BJ (cell line): Measurements from ENCODE around the gene ARID1A. TPM values are rescaled to one million over a fixed set of nuclear protein-coding genes. Genes with fewer than 3 reads are reported as not detected.
A peak's percentile ranks its signal among the peaks of the same experiment; 100 is the strongest.
"Not testable (repeated sequence)": the region's sequence is repeated elsewhere in the genome, so short reads cannot be mapped to it uniquely, and the experiment has no call there.

ENCODE experiments used
- CTCF ChIA-PET: fragments of 350-600 bp; formaldehyde crosslinking; extraction: SDS; loops from one replicate; lab custom pipeline; 2021; ENCODE audit warnings: antibody characterized with exemption, inconsistent platforms; lab: Yijun Ruan, JAX
- POLR2A ChIA-PET: fragments of 300-600 bp; sonication (Branson Sonifier 250); formaldehyde crosslinking; extraction: SDS; loops from one replicate; lab custom pipeline; 2021; ENCODE audit warnings: antibody characterized with exemption; lab: Charles Lee
- DNase-seq: peaks from one replicate; pipeline ENCODE4 v3.0.0-alpha.2; 2011; ENCODE audit warnings: low read depth
- H3K27me3 ChIP-seq: 2 replicates; pipeline ENCODE4 v1.6.0; 2011; ENCODE audit warnings: low read length; ENCODE audit not compliant: control insufficient read depth, insufficient read depth
- H3K36me3 ChIP-seq: 2 replicates; pipeline ENCODE4 v1.5.1; 2011; ENCODE audit warnings: low read length; ENCODE audit not compliant: control insufficient read depth, insufficient read depth
- H3K4me3 ChIP-seq: 2 replicates; pipeline ENCODE4 v1.5.1; 2011; ENCODE audit warnings: low read depth, mild to moderate bottlenecking, control low read depth, low read length
- polyA minus RNA-seq: library from RNA; depleted of rRNA, polyadenylated mRNA; stranded (reverse); fragments of >200 nt; gene quantifications from 2 replicates; pipeline ENCODE4 v1.2.3, GENCODE V29; 2011; rRNA and poly(A)+ RNA removed
- polyA plus RNA-seq: library from polyadenylated mRNA; depleted of rRNA; stranded (reverse); fragments of >200 nt; gene quantifications from 2 replicates; pipeline ENCODE4 v1.2.3, GENCODE V29; 2011; rRNA removed
- TF ChIP-seq, protein P1 (sequence below): IDR thresholded peaks from 2 replicates; pipeline ENCODE4 v1.5.1; 2011; ENCODE audit warnings: low read depth, mild to moderate bottlenecking, control low read depth, inconsistent platforms, low read length, moderate library complexity; ENCODE audit not compliant: insufficient read depth

ARID1A gene
- polyA plus RNA-seq (9.3 and 16.0 TPM in 2 replicates), polyA minus RNA-seq (28.5 and 50.6 TPM in 2 replicates)

DNA sequence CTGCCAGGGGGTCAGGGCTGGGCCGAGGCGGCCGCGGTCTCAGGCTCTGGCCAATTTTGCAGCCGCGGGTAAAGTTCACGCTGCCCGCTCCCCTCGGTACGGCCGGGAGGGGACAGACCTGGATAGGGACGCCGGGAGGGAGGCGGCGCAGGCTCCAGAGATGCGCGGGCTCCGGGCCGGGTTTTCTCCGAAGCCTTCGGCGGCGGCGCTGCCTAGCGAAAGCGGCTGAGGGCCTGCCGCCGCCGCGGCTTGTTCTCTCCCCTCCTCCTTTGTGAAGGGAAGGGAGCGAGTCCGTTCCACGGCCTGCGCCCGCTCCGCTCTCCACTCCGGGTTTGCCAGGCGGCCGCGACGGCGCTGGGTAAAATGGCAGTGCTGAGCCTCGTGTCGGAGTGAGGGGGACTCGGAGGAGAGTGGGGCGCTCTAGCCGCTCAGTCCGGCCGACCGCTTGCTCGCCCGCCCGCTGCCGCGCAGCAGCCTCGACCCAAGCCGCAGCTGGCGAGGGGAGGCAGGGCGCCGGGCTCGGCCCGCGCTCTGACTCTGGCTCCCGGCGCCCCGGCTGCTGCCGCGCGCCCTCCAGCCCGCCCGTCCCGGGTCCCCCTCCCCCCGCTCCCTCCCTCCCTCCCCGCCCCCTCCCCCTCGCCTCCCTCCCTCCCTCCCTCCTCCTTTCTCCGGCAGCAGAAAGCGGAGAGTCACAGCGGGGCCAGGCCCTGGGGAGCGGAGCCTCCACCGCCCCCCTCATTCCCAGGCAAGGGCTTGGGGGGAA lies at the start of gene ARID1A:
ARID1A (plus strand) TSS at position 660 of the 763 bp plus-strand sequence. CDS start 389 bp downstream, outside the sequence.
- peak; percentile 74 for DNase-seq
- Histone ChIP-seq H3K27me3 (no peaks in the 10 kb centered on the region), H3K4me3 (peak within 1 kb of the TSS; percentile 67), H3K36me3 (no peaks in the 10 kb centered on the region)
- TF ChIP-seq, protein P1, sequence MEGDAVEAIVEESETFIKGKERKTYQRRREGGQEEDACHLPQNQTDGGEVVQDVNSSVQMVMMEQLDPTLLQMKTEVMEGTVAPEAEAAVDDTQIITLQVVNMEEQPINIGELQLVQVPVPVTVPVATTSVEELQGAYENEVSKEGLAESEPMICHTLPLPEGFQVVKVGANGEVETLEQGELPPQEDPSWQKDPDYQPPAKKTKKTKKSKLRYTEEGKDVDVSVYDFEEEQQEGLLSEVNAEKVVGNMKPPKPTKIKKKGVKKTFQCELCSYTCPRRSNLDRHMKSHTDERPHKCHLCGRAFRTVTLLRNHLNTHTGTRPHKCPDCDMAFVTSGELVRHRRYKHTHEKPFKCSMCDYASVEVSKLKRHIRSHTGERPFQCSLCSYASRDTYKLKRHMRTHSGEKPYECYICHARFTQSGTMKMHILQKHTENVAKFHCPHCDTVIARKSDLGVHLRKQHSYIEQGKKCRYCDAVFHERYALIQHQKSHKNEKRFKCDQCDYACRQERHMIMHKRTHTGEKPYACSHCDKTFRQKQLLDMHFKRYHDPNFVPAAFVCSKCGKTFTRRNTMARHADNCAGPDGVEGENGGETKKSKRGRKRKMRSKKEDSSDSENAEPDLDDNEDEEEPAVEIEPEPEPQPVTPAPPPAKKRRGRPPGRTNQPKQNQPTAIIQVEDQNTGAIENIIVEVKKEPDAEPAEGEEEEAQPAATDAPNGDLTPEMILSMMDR, result peak; percentile 17; the same call in 1 of the 2 replicates
- ChIA-PET CTCF (interaction anchor here (0.9 to 5.4 kb wide), 3 partner anchors 93 to 94 kb away, joined by 4 to 47 read pairs (median 4); no protein-coding TSS in a partner anchor), POLR2A (no interaction called here)

DNA sequence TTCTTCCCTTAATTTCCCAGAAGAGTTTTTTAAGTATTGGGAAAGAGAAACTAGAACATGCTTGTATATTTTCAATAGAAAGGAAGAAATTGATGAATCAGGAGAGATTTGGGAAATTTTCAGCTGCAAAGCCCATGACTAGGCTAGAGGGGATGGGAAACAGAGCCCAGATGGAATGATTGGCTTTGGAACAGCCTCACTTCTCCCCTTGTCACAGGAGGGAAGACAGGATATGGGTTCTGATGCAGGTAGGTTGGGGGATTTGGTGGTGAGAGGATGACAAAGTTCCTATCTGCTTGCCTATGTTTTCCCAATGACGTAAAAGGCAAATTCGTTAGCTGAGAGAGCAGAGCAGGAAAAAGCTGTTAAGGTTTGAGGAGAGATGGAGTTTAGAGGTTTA lies 31.0 kb upstream of the ARID1A start:
- H3K36me3 ChIP-seq, result no peaks in the 10 kb centered on the region
- no peak for DNase-seq
- no peaks in the 10 kb centered on the region for H3K27me3 ChIP-seq
- ChIA-PET POLR2A (no interaction called here), CTCF (interaction anchor here (1.5 kb wide), 1 partner anchor 18 kb away, joined by 3 read pairs; no protein-coding TSS in a partner anchor)
- TF ChIP-seq, protein P1, result no peak
- no peak overlapping the region for H3K4me3 ChIP-seq

DNA sequence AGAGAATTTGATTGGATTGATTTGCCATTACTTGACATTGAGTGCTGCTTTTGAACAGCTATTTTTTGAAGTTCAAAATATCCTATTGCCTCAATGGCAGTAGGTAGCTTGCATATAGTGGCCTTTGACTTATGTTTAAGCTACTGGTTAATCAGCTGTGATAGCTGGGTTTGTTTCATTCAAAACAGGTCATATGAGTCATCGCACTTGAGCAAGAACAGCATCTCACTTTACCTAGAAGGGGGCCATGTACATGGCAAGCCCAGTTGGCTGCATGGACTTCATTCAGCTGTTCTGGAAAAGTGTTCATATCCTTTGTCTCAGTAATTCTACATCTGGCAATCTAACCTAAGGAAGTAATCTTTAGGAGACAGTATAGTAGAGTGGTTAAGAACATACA lies 29.0 kb upstream of the ARID1A start:
- ChIA-PET CTCF (interaction anchor here (0.7 to 1.1 kb wide), 2 partner anchors 11 to 65 kb away, joined by 3 to 7 read pairs; no protein-coding TSS in a partner anchor), POLR2A (no interaction called here)
- no peaks in the 10 kb centered on the region for H3K27me3 ChIP-seq
- TF ChIP-seq, protein P1, result no peak
- no peak for DNase-seq
- H3K36me3 ChIP-seq, result no peaks in the 10 kb centered on the region
- H3K4me3 ChIP-seq, result no peak overlapping the region

DNA sequence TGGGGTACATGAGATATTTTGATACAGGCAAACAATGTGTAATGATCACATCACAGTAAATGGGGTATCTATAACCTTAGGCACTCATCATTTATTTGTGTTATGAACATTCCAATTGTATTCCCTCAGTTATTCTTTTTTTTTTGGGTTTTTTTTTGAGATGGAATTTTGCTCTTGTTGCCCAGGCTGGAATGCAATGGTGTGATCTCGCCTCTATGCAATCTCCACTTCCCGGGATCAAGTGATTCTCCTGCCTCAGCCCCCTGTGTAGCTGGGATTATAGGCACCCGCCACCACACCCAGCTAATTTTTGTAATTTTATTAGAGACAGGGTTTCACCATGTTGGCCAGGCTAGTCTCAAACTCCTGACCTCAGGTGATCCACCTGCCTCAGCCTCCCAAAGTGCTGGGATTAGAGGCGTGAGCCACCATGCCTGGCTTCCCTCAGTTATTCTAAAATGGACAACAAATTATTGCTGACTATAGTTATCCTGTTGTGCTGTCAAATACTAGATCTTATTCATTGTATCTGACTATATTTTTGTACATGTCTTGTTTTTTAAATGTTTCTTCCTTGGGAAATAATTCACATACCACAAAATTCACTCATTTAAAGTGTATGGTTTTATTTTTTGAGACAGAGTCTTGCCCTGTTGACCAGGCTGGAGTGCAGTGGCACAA lies 27.6 kb upstream of the ARID1A start:
- H3K36me3 ChIP-seq, H3K4me3 ChIP-seq, DNase-seq, H3K27me3 ChIP-seq, POLR2A ChIA-PET: not testable (repeated sequence)
- CTCF ChIA-PET, result interaction anchor here (0.7 kb wide), 1 partner anchor 127 kb away, joined by 3 read pairs; no protein-coding TSS in a partner anchor

DNA sequence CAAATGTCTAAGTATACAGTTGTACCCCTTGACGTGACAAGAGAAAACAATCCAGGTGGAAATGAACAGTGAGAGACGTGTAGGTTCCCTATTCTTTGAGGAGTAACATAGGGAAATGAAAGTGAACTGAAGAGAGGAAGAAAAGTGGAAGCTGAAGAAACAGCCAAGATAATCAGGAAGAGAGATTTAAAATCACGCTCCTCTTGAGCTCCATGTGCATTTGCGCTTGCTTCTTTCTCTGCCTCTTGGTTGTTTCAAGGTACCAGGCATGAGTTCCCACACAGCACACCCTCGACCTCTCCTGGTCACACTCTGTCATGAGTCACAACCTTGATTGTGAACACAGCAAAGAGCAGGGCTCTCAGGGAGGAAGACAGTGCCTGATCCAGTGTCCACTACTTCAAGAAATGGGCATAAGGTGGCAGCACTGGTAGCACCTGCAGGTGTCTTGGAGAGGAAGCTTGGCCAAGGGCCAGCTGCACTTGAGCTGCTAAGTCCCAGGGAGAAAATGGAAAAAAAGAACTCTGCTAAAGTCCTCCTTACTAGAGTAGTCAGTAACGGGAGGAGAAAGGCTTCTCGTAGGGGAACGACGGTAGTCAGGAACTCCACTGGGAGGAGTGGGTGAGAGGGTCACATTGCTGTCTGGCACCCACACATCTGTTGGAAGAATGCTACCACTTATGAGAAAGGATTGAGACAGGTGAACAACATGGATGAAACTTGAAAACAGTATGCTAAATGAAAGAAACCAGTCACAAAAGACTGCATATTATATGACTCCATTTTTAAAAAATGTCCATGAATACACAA lies 18.3 kb upstream of the ARID1A start:
- TF ChIP-seq, protein P1, result peak; percentile 54
- H3K27me3 ChIP-seq, result no peaks in the 10 kb centered on the region
- POLR2A ChIA-PET, result no interaction called here
- DNase-seq, result no peak
- no peaks in the 10 kb centered on the region for H3K36me3 ChIP-seq
- CTCF ChIA-PET, result interaction anchor here (0.6 to 2.0 kb wide), 14 partner anchors 11 to 210 kb away, joined by 3 to 15 read pairs (median 4); partner anchors contain the start of gene PIGV
- H3K4me3 ChIP-seq, result no peak overlapping the region
